SJCRH30 (cell line): ENCODE results near the gene LIN28B. TPM values are rescaled to one million over a fixed set of nuclear protein-coding genes. Genes with fewer than 3 reads are reported as not detected.
A peak's percentile ranks its signal among the peaks of the same experiment; 100 is the strongest.
"Not testable (repeated sequence)": the region's sequence is repeated elsewhere in the genome, so short reads cannot be mapped to it uniquely, and the experiment has no call there.

Source experiments
- DNase-seq, 2 experiments: peaks; one replicate each; pipeline ENCODE4 v3.0.0-alpha.2; 2015 to 2020
- H3K27ac ChIP-seq: fragments of 250-450 bp; sonication (Bioruptor Pico); 2 replicates; pipeline ENCODE4 v1.5.1; 2020; ENCODE audit warnings: mild to moderate bottlenecking, moderate library complexity
- H3K27me3 ChIP-seq: fragments of 250-450 bp; sonication (Bioruptor Pico); 2 replicates; pipeline ENCODE4 v1.5.1; 2020; ENCODE audit warnings: mild to moderate bottlenecking, moderate library complexity
- H3K36me3 ChIP-seq: fragments of 250-450 bp; sonication (Bioruptor Pico); 2 replicates; pipeline ENCODE4 v1.5.1; 2020; ENCODE audit warnings: mild to moderate bottlenecking, moderate library complexity
- H3K4me1 ChIP-seq: fragments of 250-450 bp; sonication (Bioruptor Pico); 2 replicates; pipeline ENCODE4 v1.5.1; 2020; ENCODE audit warnings: mild to moderate bottlenecking, moderate library complexity
- H3K4me3 ChIP-seq: fragments of 250-450 bp; sonication (Bioruptor Pico); 2 replicates; pipeline ENCODE4 v1.5.1; 2020; ENCODE audit warnings: mild to moderate bottlenecking, moderate library complexity
- H3K9me3 ChIP-seq: fragments of 250-450 bp; sonication (Bioruptor Pico); replicated peaks from 2 replicates; pipeline ENCODE4 v1.5.1; 2020; ENCODE audit warnings: mild to moderate bottlenecking, moderate library complexity
- total RNA-seq: library from RNA; depleted of rRNA; stranded (reverse); fragments of >200 nt; shearing (Covaris generic); gene quantifications from 2 replicates; pipeline ENCODE4 v1.2.3, GENCODE V29; 2014

LIN28B gene
- total RNA-seq, 1 experiment from 2014 or later = 22.4 TPM

DNA sequence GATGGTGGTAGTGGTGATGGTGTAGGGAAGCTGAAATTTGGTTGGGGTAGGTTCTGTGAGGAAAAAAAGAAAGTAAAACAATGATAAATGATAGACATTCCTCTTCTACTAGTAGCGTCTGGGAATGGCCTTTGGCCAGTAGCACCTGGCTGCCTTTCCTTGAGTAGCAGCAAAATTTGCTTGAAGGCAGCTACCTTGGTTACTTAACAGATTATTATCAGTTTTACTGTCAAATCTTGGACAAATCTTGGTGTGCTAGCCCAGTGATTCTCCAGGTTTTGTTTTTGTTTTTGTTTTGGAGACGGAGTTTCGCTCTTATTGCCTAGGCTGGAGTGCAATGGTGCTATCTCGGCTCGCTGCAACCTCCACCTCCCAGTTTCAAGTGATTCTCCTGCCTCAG lies 26.4 kb downstream of the LIN28B start:
- no peak overlapping the region for H3K4me3 ChIP-seq
- no peaks in the 10 kb centered on the region for H3K36me3 ChIP-seq
- no peaks in the 10 kb centered on the region for H3K4me1 ChIP-seq
- H3K27ac ChIP-seq = no peak overlapping the region
- no peak for DNase-seq
- H3K27me3 ChIP-seq = no peaks in the 10 kb centered on the region
- H3K9me3 ChIP-seq = no peaks in the 10 kb centered on the region

GRCh38 chr6:104983776-104984175 lies 26.9 kb downstream of the LIN28B start:
- no peaks in the 10 kb centered on the region for H3K4me1 ChIP-seq
- no peaks in the 10 kb centered on the region for H3K36me3 ChIP-seq
- H3K27me3 ChIP-seq = no peaks in the 10 kb centered on the region
- H3K4me3 ChIP-seq = no peak overlapping the region
- no peaks in the 10 kb centered on the region for H3K9me3 ChIP-seq
- H3K27ac ChIP-seq = no peak overlapping the region
- no peak for DNase-seq

DNA sequence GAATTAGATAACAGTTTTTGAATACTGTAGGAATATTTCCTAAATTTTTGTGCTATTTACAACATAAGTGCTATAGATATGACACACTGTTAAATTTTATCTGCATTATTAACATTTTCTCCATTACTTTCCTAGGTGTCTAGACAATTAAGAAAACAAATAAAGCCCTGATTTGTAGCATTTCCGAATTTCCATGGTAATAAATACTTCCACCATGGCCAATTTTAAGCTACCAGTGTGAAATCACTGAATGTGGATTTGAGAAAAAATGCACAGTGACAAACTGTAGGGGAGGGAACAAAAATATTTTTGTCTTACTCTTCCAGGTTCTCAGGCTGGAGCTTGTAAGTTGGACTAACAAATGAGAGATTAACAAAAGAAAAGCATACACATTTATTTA lies 27.9 kb downstream of the LIN28B start:
- Histone ChIP-seq H3K4me3 (no peak overlapping the region), H3K4me1 (no peaks in the 10 kb centered on the region), H3K36me3 (no peaks in the 10 kb centered on the region), H3K27me3 (no peaks in the 10 kb centered on the region), H3K27ac (no peak overlapping the region), H3K9me3 (no peaks in the 10 kb centered on the region)
- no peak for DNase-seq

- not testable (repeated sequence) for DNase-seq, H3K27ac ChIP-seq, H3K36me3 ChIP-seq, H3K4me3 ChIP-seq, H3K4me1 ChIP-seq, H3K9me3 ChIP-seq, H3K27me3 ChIP-seq
Measured at GRCh38 chr6:104985875-104986274, 29.0 kb downstream of the LIN28B start.

GRCh38 chr6:104986625-104987024 lies 29.7 kb downstream of the LIN28B start:
- no peaks in the 10 kb centered on the region for H3K36me3 ChIP-seq
- H3K9me3 ChIP-seq = no peaks in the 10 kb centered on the region
- no peaks in the 10 kb centered on the region for H3K4me1 ChIP-seq
- no peak for DNase-seq
- no peak overlapping the region for H3K4me3 ChIP-seq
- H3K27ac ChIP-seq = no peak overlapping the region
- H3K27me3 ChIP-seq = no peaks in the 10 kb centered on the region

DNA sequence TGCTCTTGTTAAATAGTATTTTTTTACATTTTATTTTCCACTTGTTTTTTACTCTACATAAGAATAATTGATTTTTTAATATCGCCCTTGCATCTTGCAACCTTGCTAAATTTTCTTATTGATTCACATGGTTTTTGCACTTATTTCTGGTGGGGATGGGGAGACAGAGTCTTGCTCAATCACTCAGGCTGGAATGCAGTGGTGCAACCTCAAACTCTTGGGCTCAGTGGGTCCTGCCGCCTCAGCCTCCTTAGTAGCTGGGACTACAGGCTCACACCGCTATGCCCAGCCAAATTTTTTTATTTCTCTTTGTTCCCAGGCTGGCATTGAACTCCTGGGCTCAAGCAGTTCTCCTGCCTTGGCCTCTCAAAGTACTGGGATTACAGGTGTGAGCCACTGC lies 30.3 kb downstream of the LIN28B start:
- Histone ChIP-seq H3K9me3 (no peaks in the 10 kb centered on the region), H3K4me3 (no peak overlapping the region), H3K27ac (no peak overlapping the region), H3K4me1 (no peaks in the 10 kb centered on the region), H3K27me3 (no peaks in the 10 kb centered on the region), H3K36me3 (no peaks in the 10 kb centered on the region)
- DNase-seq = no peak

GRCh38 chr6:104990085-104990484 lies 33.2 kb downstream of the LIN28B start:
- H3K27ac ChIP-seq = no peak overlapping the region
- no peaks in the 10 kb centered on the region for H3K9me3 ChIP-seq
- no peaks in the 10 kb centered on the region for H3K36me3 ChIP-seq
- H3K27me3 ChIP-seq = no peaks in the 10 kb centered on the region
- no peak for DNase-seq
- H3K4me1 ChIP-seq = no peaks in the 10 kb centered on the region
- no peak overlapping the region for H3K4me3 ChIP-seq

- H3K4me3 ChIP-seq, H3K27me3 ChIP-seq, DNase-seq, H3K9me3 ChIP-seq, H3K4me1 ChIP-seq, H3K27ac ChIP-seq, H3K36me3 ChIP-seq: not testable (repeated sequence)
Measured at GRCh38 chr6:104991062-104991461, 34.2 kb downstream of the LIN28B start.

DNA sequence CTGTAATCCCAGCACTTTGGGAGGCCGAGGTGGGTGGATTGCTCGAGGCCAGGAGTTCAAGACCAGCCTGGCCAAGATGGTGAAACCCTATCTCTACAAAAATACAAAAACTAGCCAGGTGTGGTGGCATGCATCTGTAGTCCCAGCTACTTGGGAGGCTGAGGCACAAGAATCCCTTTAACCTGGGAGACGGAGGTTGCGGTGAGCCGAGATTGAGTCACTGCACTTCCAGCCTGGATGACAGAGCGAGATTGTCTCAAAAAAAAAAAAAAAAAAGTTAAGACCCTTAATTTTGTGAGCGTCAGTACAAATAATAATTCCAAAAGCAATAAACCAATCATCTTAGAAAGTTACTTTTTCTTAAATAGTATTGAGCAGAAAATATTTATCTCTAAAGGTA lies 36.7 kb downstream of the LIN28B start:
- not testable (repeated sequence) for H3K27me3 ChIP-seq, H3K27ac ChIP-seq, H3K36me3 ChIP-seq, H3K4me1 ChIP-seq, DNase-seq, H3K9me3 ChIP-seq, H3K4me3 ChIP-seq

DNA sequence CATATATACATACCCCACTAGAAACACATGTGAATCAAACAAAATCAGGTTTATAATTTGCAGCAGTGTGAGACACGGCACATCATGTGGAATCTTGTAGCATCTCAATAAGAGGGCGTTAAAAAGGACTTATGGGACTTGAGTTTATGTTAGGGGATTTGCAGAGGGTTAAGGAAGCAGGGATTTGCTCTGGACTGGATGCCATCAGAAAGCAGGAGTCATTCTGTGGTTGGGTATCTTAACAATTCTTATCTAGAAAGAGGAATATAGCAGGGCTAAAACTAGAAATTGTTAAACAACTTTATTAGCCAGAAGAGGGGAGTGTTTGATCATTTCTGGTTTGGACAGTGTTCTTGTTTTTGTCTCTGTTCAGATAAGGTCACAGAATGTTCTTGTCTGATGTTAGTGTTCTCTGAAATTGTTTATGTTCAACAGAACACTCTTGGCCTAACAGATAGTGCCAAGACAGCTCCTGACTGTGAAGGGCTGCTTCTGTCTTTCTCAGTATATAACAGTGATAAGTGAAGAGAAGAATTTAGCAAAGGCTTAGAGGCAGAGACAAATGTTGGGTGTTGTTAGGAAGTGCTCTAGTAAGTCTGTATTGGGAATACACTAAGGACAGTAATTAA lies 39.2 kb downstream of the LIN28B start:
- Histone ChIP-seq H3K27me3 (no peaks in the 10 kb centered on the region), H3K4me3 (no peak overlapping the region), H3K36me3 (no peaks in the 10 kb centered on the region), H3K27ac (no peak overlapping the region), H3K4me1 (no peaks in the 10 kb centered on the region), H3K9me3 (no peaks in the 10 kb centered on the region)
- peak in 1 of 2 experiments; percentile 40 for DNase-seq

DNA sequence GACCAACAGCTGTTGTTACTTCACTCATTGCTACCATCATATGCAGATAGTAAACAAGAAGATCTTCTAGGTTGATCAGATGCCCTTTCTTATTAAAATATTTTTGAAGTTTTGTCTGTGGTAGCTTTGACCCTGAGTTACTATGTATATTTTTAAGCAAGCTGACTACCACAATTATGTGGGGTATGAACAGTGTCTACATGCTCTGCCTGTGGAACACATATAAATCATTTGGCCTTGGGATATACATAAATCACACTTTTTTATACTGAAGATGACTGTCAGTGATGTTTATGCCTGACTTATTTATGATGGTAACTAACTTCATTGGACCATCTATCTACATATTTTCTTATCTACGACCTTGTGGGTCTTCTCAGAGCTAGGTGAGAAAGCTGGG lies 44.2 kb downstream of the LIN28B start:
- no peaks in the 10 kb centered on the region for H3K27me3 ChIP-seq
- no peaks in the 10 kb centered on the region for H3K4me1 ChIP-seq
- no peak overlapping the region for H3K27ac ChIP-seq
- no peaks in the 10 kb centered on the region for H3K9me3 ChIP-seq
- DNase-seq = no peak
- no peak overlapping the region for H3K4me3 ChIP-seq
- no peaks in the 10 kb centered on the region for H3K36me3 ChIP-seq

DNA sequence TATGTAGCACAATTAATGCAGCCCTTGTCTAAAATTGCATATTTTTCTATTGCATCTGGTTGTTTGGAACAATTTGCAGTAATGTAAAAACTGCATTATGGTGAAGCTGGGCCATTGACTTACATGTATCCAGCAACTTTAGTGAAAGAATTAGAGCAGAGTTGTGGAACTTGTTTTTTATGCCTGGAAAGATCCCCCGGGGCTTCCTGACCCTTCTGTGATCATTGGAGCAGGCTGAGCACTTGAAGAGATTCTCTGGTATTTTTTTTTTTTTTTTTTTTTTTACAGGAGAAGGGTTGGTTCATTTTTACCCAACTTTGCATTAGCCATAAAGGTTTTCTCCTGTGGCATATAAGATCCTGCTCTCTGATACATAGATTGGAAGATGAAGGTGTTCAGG lies 45.0 kb downstream of the LIN28B start:
- DNase-seq = no peak
- no peaks in the 10 kb centered on the region for H3K27me3 ChIP-seq
- H3K9me3 ChIP-seq = no peaks in the 10 kb centered on the region
- H3K36me3 ChIP-seq = no peaks in the 10 kb centered on the region
- H3K4me1 ChIP-seq = no peaks in the 10 kb centered on the region
- H3K27ac ChIP-seq = no peak overlapping the region
- H3K4me3 ChIP-seq = no peak overlapping the region

DNA sequence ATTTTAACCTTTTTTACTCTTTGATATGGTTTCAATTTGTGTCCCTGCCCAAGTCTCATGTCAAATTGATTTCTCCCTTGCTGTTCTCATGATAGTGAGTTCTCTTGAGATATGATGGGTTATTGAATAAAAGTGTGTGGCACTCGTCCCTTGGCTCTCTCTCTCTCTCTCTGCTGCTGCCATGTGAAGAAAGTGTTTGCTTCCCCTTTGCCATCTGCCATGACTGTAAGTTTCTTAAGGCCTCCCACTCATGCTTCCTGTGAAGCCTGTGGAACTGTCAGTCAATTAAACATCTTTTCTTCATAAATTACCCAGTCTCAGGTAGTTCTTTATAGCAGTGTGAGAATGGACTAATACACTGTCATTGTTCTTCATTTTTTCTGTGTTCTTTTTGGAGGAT lies 48.5 kb downstream of the LIN28B start:
- no peak for DNase-seq
- Histone ChIP-seq H3K36me3 (no peaks in the 10 kb centered on the region), H3K27me3 (no peaks in the 10 kb centered on the region), H3K4me3 (no peak overlapping the region), H3K4me1 (no peaks in the 10 kb centered on the region), H3K9me3 (no peaks in the 10 kb centered on the region), H3K27ac (no peak overlapping the region)

DNA sequence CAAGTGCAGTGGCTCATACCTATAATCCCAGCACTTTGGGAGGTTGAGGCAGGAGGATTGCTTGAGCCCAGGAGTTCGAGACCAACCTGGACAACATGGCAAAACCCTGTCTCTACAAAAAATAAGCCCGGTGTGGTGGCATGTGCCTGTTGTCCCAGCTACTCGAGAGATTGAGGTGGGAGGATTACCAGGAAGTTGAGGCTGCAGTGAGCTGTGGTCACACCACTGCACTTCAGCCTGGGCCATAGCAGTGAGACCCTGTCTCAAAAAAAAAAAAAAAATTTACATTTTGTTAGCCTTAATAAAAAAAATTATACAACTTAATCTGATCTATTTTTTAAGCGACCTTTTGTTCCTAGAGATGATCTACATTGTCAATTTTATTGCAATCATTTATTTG lies 56.6 kb downstream of the LIN28B start:
- not testable (repeated sequence) for H3K27ac ChIP-seq, H3K27me3 ChIP-seq, H3K9me3 ChIP-seq, DNase-seq, H3K36me3 ChIP-seq, H3K4me3 ChIP-seq
- peaks cover 28% of the 10 kb centered on the region for H3K4me1 ChIP-seq

DNA sequence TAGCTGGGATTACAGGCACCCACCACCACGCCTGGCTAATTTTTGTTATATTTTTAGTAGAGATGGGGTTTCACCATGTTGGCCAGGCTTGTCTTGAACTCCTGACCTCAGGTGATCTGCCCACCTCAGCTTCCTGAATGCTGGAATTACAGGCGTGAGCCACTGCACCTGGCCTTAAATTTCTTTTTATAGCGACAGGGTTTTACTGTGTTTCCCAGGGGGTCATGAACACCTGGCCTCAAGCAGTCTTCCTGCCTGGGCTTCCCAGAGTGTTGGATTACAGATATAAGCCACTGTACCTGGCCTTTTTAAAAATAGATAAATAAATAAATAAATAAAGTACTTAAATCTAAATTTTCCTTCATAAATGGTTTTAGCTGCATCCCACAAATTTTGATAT lies 57.5 kb downstream of the LIN28B start:
- DNase-seq = peak; percentile 27 to 65
- no peak overlapping the region for H3K4me3 ChIP-seq
- peak overlapping the region; percentile 92 for H3K27ac ChIP-seq
- peaks cover 28% of the 10 kb centered on the region for H3K4me1 ChIP-seq
- H3K9me3 ChIP-seq = no peaks in the 10 kb centered on the region
- H3K36me3 ChIP-seq = no peaks in the 10 kb centered on the region
- H3K27me3 ChIP-seq = no peaks in the 10 kb centered on the region

DNA sequence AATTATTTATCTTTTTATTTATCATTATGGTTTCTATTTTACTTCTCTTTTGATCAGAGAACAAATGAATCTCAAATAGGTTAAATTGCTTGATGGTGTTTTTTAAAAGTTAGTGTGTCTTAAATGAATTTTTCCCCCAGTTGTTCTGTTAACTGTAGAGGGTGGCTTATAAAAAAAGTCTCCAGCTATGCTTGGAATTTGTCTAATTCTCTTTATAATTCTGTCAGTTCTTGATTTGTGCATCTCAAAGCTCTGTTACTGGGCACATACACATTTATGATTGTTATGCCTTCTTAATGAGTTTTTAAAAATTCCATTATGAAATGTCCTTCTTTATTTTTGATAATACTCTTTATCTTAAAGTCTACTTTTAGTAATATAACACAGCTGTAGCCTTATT lies 58.0 kb downstream of the LIN28B start:
- Histone ChIP-seq H3K9me3 (no peaks in the 10 kb centered on the region), H3K4me3 (peak overlapping the region; percentile 5; the same call in 1 of the 2 replicates), H3K4me1 (peaks cover 28% of the 10 kb centered on the region), H3K36me3 (no peaks in the 10 kb centered on the region), H3K27me3 (no peaks in the 10 kb centered on the region), H3K27ac (peak overlapping the region; percentile 92)
- peak in 1 of 2 experiments; percentile 18 for DNase-seq
